Activated CD4-positive, alpha-beta memory T cell treated with anti-CD3 and anti-CD28 coated beads, Interleukin-2, amount 10 ng/mL, durations not matched to agents 7 days and 5 days (primary cell): ENCODE data around the gene VAV2. TPM values are rescaled to one million over a fixed set of nuclear protein-coding genes. Genes with fewer than 3 reads are reported as not detected.
"Not testable (repeated sequence)": the region's sequence is repeated elsewhere in the genome, so short reads cannot be mapped to it uniquely, and the experiment has no call there.

ENCODE experiments used
- CTCF ChIA-PET: fragments of 350-600 bp; sonication (Branson Sonifier 250); formaldehyde crosslinking; loops from one replicate; lab custom pipeline; 2021; ENCODE audit warnings: antibody characterized with exemption, inconsistent platforms; lab: Charles Lee
- POLR2A ChIA-PET: fragments of 350-600 bp; sonication (Branson Sonifier 250); formaldehyde crosslinking; loops from one replicate; lab custom pipeline; 2021; ENCODE audit warnings: antibody characterized with exemption; lab: Charles Lee
- DNase-seq: peaks from one replicate; pipeline ENCODE4 v3.0.0-alpha.2; 2020
- H3K27ac Mint-ChIP-seq: one replicate; pipeline ENCODE4 v1.8.0; 2021; ENCODE audit warnings: mild to moderate bottlenecking, mixed read lengths
- H3K27me3 Mint-ChIP-seq: one replicate; pipeline ENCODE4 v1.8.0; 2021; ENCODE audit warnings: mixed read lengths
- H3K36me3 Mint-ChIP-seq: one replicate; pipeline ENCODE4 v1.8.0; 2021; ENCODE audit warnings: low read depth, mixed read lengths
- H3K4me1 Mint-ChIP-seq: one replicate; pipeline ENCODE4 v1.8.0; 2021; ENCODE audit warnings: mixed read lengths
- H3K4me3 Mint-ChIP-seq: one replicate; pipeline ENCODE4 v1.8.0; 2021; ENCODE audit warnings: mild to moderate bottlenecking, mixed read lengths
- H3K9me3 Mint-ChIP-seq: one replicate; pipeline ENCODE4 v1.8.0; 2021; ENCODE audit warnings: mixed read lengths
- total RNA-seq, 2 experiments: library from RNA; stranded (reverse); gene quantifications; one replicate each; pipeline ENCODE4 v1.2.3, GENCODE V29; 2021

The VAV2 gene
- total RNA-seq, 2 experiments from 2014 or later, result 2.4 to 2.9 TPM

- Mint-ChIP-seq H3K27ac (no peak overlapping the region), H3K9me3 (no peaks in the 10 kb centered on the region), H3K36me3 (no peaks in the 10 kb centered on the region), H3K27me3 (no peaks in the 10 kb centered on the region), H3K4me3 (no peak overlapping the region), H3K4me1 (no peaks in the 10 kb centered on the region)
- POLR2A ChIA-PET, result no interaction called here
- DNase-seq, result no peak
- CTCF ChIA-PET, result no interaction called here
Measured at GRCh38 chr9:133901184-133901835, 90.8 kb downstream of the VAV2 start.

- H3K4me3 Mint-ChIP-seq, result no peak overlapping the region
- H3K36me3 Mint-ChIP-seq, result no peaks in the 10 kb centered on the region
- ChIA-PET CTCF (no interaction called here), POLR2A (no interaction called here)
- no peaks in the 10 kb centered on the region for H3K27me3 Mint-ChIP-seq
- H3K4me1 Mint-ChIP-seq, result no peaks in the 10 kb centered on the region
- no peaks in the 10 kb centered on the region for H3K9me3 Mint-ChIP-seq
- DNase-seq, result no peak
- H3K27ac Mint-ChIP-seq, result no peak overlapping the region
Measured at GRCh38 chr9:133897675-133898074, 94.4 kb downstream of the VAV2 start.

- not testable (repeated sequence) for DNase-seq
Measured at GRCh38 chr9:133896007-133896406, 96.1 kb downstream of the VAV2 start.

GRCh38 chr9:133895335-133895734 lies 96.8 kb downstream of the VAV2 start:
- H3K36me3 Mint-ChIP-seq, result no peaks in the 10 kb centered on the region
- no peaks in the 10 kb centered on the region for H3K4me1 Mint-ChIP-seq
- H3K27ac Mint-ChIP-seq, result no peak overlapping the region
- DNase-seq, result no peak
- H3K9me3 Mint-ChIP-seq, result no peaks in the 10 kb centered on the region
- no peaks in the 10 kb centered on the region for H3K27me3 Mint-ChIP-seq
- ChIA-PET POLR2A (no interaction called here), CTCF (no interaction called here)
- H3K4me3 Mint-ChIP-seq, result no peak overlapping the region

More at GRCh38 chr9:133896007-133896406, 96.1 kb downstream of the VAV2 start:
- H3K27me3 Mint-ChIP-seq, H3K4me3 Mint-ChIP-seq, POLR2A ChIA-PET, H3K9me3 Mint-ChIP-seq, CTCF ChIA-PET, H3K4me1 Mint-ChIP-seq, H3K27ac Mint-ChIP-seq, H3K36me3 Mint-ChIP-seq: not testable (repeated sequence)

- H3K27me3 Mint-ChIP-seq, result no peaks in the 10 kb centered on the region
- no peaks in the 10 kb centered on the region for H3K36me3 Mint-ChIP-seq
- no peaks in the 10 kb centered on the region for H3K9me3 Mint-ChIP-seq
- CTCF ChIA-PET, result no interaction called here
- DNase-seq, result no peak
- POLR2A ChIA-PET, result no interaction called here
- H3K27ac Mint-ChIP-seq, result no peak overlapping the region
- no peaks in the 10 kb centered on the region for H3K4me1 Mint-ChIP-seq
- no peak overlapping the region for H3K4me3 Mint-ChIP-seq
Measured at GRCh38 chr9:133894377-133895321, 97.5 kb downstream of the VAV2 start.

GRCh38 chr9:133893191-133893994 lies 98.7 kb downstream of the VAV2 start:
- no peaks in the 10 kb centered on the region for H3K27me3 Mint-ChIP-seq
- H3K4me1 Mint-ChIP-seq, result no peaks in the 10 kb centered on the region
- no peaks in the 10 kb centered on the region for H3K9me3 Mint-ChIP-seq
- no peak overlapping the region for H3K27ac Mint-ChIP-seq
- H3K36me3 Mint-ChIP-seq, result no peaks in the 10 kb centered on the region
- ChIA-PET CTCF (no interaction called here), POLR2A (no interaction called here)
- no peak for DNase-seq
- no peak overlapping the region for H3K4me3 Mint-ChIP-seq

- POLR2A ChIA-PET, result no interaction called here
- H3K36me3 Mint-ChIP-seq, result no peaks in the 10 kb centered on the region
- H3K4me1 Mint-ChIP-seq, result no peaks in the 10 kb centered on the region
- CTCF ChIA-PET, result no interaction called here
- no peaks in the 10 kb centered on the region for H3K9me3 Mint-ChIP-seq
- no peak for DNase-seq
- no peak overlapping the region for H3K4me3 Mint-ChIP-seq
- no peak overlapping the region for H3K27ac Mint-ChIP-seq
- no peaks in the 10 kb centered on the region for H3K27me3 Mint-ChIP-seq
Measured at GRCh38 chr9:133892193-133892920, 99.8 kb downstream of the VAV2 start.

DNA sequence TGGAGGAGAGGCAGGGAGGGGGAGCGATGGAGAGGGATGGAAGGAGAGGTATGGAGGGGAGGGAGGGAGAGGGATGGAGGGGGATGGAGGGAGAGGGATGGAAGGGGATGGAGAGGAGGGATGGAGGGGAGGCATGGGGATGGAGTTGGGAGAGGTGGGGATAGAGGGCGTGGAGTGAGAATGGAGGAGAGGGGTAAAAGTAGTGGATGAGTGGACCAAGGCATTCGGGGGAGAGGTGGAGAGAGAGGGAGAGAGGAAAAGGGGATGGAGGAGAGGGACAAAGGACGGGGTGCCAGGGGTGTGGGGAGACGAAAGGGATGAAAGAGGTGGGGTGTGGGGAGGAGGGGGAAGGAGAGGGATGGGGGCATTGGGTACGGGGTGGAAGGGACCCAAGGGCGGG lies 100.4 kb downstream of the VAV2 start:
- Mint-ChIP-seq H3K36me3 (no peaks in the 10 kb centered on the region), H3K9me3 (no peaks in the 10 kb centered on the region), H3K4me3 (no peak overlapping the region), H3K4me1 (no peaks in the 10 kb centered on the region), H3K27ac (no peak overlapping the region), H3K27me3 (no peaks in the 10 kb centered on the region)
- ChIA-PET CTCF (no interaction called here), POLR2A (no interaction called here)
- no peak for DNase-seq

DNA sequence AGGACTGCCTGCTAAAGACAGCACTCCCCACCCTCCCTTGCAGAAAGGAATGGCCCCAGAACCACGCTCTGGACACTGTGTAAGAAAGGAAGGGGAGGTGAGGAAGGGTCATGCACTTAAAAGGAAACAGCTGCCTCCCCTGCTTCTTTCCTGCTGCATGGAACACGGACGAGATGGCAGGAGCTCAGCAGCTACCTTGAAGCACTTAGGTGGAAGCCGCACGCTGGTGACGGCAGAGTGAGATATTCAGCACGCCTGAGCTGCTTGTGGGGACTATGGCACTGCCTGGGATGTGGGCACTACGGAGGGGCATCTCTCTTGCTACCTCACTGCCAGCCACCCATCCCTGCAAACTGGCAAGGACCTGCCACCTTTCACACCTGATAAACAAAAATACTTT lies 101.5 kb downstream of the VAV2 start:
- DNase-seq, result no peak
- no peaks in the 10 kb centered on the region for H3K36me3 Mint-ChIP-seq
- no peaks in the 10 kb centered on the region for H3K27me3 Mint-ChIP-seq
- no peaks in the 10 kb centered on the region for H3K9me3 Mint-ChIP-seq
- POLR2A ChIA-PET, result no interaction called here
- CTCF ChIA-PET, result no interaction called here
- H3K27ac Mint-ChIP-seq, result no peak overlapping the region
- no peak overlapping the region for H3K4me3 Mint-ChIP-seq
- H3K4me1 Mint-ChIP-seq, result no peaks in the 10 kb centered on the region

DNA sequence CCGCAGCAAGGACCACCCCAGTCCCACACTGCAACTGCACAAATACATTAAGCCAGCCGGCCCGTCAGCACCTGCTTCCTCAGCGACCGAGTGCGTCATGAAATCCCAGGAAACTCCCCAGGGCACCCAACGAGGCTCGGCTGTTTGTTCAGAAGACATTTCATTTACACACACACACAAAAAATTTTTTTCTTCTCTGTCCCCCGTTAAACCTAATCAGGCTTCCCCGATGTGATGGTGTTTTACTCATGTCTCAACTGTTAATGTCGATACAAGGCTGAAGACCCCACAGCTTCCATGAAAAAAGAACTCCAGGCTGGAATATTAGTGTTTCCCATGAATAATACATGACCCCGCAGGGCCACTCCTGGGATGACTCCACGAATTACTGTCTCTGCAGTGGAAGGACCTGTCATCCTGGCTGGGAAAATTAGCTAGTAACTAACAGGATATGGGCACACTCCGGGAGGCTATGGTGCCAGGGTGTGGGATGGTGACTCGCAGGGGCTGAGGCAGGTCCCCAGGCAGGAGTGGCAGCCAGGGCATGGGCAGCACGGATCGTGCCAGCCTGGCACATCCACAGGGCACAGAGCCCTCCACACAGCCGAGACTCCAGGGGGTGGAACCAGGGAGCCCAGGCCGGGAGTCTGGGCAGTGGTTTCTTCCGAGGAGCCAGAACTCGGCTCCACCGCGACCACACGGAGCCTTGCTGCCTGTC lies 102.4 kb downstream of the VAV2 start:
- ChIA-PET CTCF (no interaction called here), POLR2A (no interaction called here)
- no peak overlapping the region for H3K4me3 Mint-ChIP-seq
- H3K4me1 Mint-ChIP-seq, result no peaks in the 10 kb centered on the region
- H3K27me3 Mint-ChIP-seq, result no peaks in the 10 kb centered on the region
- no peaks in the 10 kb centered on the region for H3K9me3 Mint-ChIP-seq
- DNase-seq, result no peak
- H3K36me3 Mint-ChIP-seq, result no peaks in the 10 kb centered on the region
- H3K27ac Mint-ChIP-seq, result no peak overlapping the region

- H3K27ac Mint-ChIP-seq, result no peak overlapping the region
- ChIA-PET CTCF (interaction anchor here (0.5 kb wide), 1 partner anchor 117 kb away, joined by 6 read pairs; no protein-coding TSS in a partner anchor), POLR2A (no interaction called here)
Measured at GRCh38 chr9:133888809-133889491, 103.2 kb downstream of the VAV2 start.

More at GRCh38 chr9:133888809-133889491, 103.2 kb downstream of the VAV2 start:
- Mint-ChIP-seq H3K4me3 (no peak overlapping the region), H3K36me3 (no peaks in the 10 kb centered on the region), H3K4me1 (no peaks in the 10 kb centered on the region), H3K9me3 (no peaks in the 10 kb centered on the region), H3K27me3 (no peaks in the 10 kb centered on the region)
- DNase-seq, result no peak
